ENCODE measurements around the gene MCM7. TPM values are rescaled to one million over a fixed set of nuclear protein-coding genes. Genes with fewer than 3 reads are reported as not detected.
A peak's percentile ranks its signal among the peaks of the same experiment; 100 is the strongest.

MCM7 gene
- total and polyA plus RNA-seq, 10 of the 15 experiments (the other 5 are each of a cell fraction or from before 2014, with no cell fraction given): 183 to 383 (median 244) TPM

- peak; percentile 58 for TF ChIP-seq E4F1 (IDR thresholded peaks at IDR 0.05; ENCODE audit: borderline replicate concordance, partially characterized antibody)
- TF ChIP-seq ZBTB33 (IDR thresholded peaks at IDR 0.05): no peak
- TF ChIP-seq ATF7 (IDR thresholded peaks at IDR 0.05; ENCODE audit: low read depth): peak; percentile 71
- TF ChIP-seq CBX5 (IDR thresholded peaks at IDR 0.05; ENCODE audit: low read depth): 0 out of 2 replicates have a peak, but pooled peaks have one; percentile 29
- TF ChIP-seq ZSCAN29 (IDR thresholded peaks at IDR 0.05): no peak
- TF ChIP-seq HSF1 (IDR thresholded peaks at IDR 0.05; ENCODE audit: low read depth, low read length): no peak
- peak; percentile 82 for TF ChIP-seq RUNX3 (IDR thresholded peaks at IDR 0.05; ENCODE audit: low read length)
- peak; percentile 89 for TF ChIP-seq NKRF (conservative IDR thresholded peaks at IDR 0.05)
- 0 out of 2 replicates have a peak, but pooled peaks have one; percentile 50 for TF ChIP-seq CHD2 (IDR thresholded peaks at IDR 0.05; ENCODE audit: borderline replicate concordance, low read depth, low read length)
- TF ChIP-seq SMAD5 (IDR thresholded peaks at IDR 0.05; ENCODE audit: low read depth): peak; percentile 45; the same call in 1 of the 2 replicates
- TF ChIP-seq KAT2A (conservative IDR thresholded peaks at IDR 0.05; ENCODE audit: control insufficient read depth, low read depth, low read length): no peak
- no peak for TF ChIP-seq NFIC (IDR thresholded peaks at IDR 0.05; ENCODE audit: low read depth, low read length)
- peak; percentile 91 for TF ChIP-seq ZBTB40 (IDR thresholded peaks at IDR 0.05; ENCODE audit: borderline replicate concordance)
- TF ChIP-seq NFYA (IDR thresholded peaks at IDR 0.05; ENCODE audit: borderline replicate concordance, low read depth, low read length): no peak
- no peak for TF ChIP-seq ZNF384 (IDR thresholded peaks at IDR 0.05; ENCODE audit: borderline replicate concordance, low read depth, low read length)
- peak; percentile 1; the same call in 1 of the 2 replicates for TF ChIP-seq SMC3 (IDR thresholded peaks at IDR 0.05; ENCODE audit: borderline replicate concordance, low read length)
- TF ChIP-seq ZNF622 (IDR thresholded peaks at IDR 0.05): no peak
Measured at GRCh38 chr7:100049441-100050291, 51.5 kb downstream of the MCM7 start, which contains the start of gene ZSCAN21 (continued).
